ENCODE data around the gene SYNJ2.

SYNJ2 gene

DNA sequence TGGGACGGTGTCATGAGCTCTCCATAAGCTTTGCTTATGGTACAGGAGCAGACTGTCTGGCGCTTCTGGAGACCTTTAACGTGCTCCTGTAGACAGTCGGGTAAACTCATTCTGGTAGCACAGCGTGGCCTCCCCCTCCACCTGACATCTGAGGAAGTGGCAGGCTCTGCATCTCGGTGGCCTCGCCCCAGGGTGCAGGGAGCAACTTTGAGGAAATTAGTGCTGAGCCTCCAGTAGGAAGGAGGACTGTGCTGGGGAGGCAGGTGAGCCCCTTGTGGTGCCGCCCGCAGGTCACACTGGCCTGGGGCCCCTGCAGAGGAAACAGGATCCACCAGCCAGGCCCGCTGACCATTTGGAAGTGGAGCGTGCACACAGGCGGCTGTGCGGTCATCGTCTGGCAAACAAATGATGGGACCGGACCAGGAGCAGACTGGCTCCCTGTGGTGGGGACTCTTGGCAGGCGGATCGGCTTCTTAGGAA, 57.9 kb downstream of the SYNJ2 start:
- TF ChIP-seq, protein P1, sequence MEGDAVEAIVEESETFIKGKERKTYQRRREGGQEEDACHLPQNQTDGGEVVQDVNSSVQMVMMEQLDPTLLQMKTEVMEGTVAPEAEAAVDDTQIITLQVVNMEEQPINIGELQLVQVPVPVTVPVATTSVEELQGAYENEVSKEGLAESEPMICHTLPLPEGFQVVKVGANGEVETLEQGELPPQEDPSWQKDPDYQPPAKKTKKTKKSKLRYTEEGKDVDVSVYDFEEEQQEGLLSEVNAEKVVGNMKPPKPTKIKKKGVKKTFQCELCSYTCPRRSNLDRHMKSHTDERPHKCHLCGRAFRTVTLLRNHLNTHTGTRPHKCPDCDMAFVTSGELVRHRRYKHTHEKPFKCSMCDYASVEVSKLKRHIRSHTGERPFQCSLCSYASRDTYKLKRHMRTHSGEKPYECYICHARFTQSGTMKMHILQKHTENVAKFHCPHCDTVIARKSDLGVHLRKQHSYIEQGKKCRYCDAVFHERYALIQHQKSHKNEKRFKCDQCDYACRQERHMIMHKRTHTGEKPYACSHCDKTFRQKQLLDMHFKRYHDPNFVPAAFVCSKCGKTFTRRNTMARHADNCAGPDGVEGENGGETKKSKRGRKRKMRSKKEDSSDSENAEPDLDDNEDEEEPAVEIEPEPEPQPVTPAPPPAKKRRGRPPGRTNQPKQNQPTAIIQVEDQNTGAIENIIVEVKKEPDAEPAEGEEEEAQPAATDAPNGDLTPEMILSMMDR (IDR thresholded peaks at IDR 0.05; ENCODE audit: low read length), result no peak
- TF ChIP-seq EZH2 (IDR thresholded peaks at IDR 0.05; ENCODE audit: borderline replicate concordance, low read length), result no peak
- Histone ChIP-seq H3K4me2 (ENCODE audit: low read length) (no peak overlapping the region), H4K20me1 (ENCODE audit: insufficient read depth, low read length) (no peaks in the 10 kb centered on the region), H2AFZ (ENCODE audit: low read length) (no peak overlapping the region), H3K9me2 (ENCODE audit: low read depth, low read length) (no peaks in the 10 kb centered on the region), H3K9ac (ENCODE audit: low read length) (no peak overlapping the region), H3K4me1 (ENCODE audit: insufficient read depth, low read length, severe bottlenecking) (no peaks in the 10 kb centered on the region), H3K4me3 (ENCODE audit: low read depth, low read length, poor library complexity, severe bottlenecking) (no peak overlapping the region), H3K27ac (ENCODE audit: low read depth, low read length, poor library complexity, severe bottlenecking) (no peak overlapping the region), H3K9me3 (ENCODE audit: low read length) (no peaks in the 10 kb centered on the region), H3K79me2 (ENCODE audit: insufficient read depth, low read length) (no peaks in the 10 kb centered on the region), H3K36me3 (ENCODE audit: insufficient read depth, low read length) (no peaks in the 10 kb centered on the region), H3F3A (ENCODE audit: insufficient read depth, low read length) (no peaks in the 10 kb centered on the region), H3K27me3 (ENCODE audit: insufficient read depth, low read length) (no peaks in the 10 kb centered on the region; the same call in 1 of the 2 replicates)

DNA sequence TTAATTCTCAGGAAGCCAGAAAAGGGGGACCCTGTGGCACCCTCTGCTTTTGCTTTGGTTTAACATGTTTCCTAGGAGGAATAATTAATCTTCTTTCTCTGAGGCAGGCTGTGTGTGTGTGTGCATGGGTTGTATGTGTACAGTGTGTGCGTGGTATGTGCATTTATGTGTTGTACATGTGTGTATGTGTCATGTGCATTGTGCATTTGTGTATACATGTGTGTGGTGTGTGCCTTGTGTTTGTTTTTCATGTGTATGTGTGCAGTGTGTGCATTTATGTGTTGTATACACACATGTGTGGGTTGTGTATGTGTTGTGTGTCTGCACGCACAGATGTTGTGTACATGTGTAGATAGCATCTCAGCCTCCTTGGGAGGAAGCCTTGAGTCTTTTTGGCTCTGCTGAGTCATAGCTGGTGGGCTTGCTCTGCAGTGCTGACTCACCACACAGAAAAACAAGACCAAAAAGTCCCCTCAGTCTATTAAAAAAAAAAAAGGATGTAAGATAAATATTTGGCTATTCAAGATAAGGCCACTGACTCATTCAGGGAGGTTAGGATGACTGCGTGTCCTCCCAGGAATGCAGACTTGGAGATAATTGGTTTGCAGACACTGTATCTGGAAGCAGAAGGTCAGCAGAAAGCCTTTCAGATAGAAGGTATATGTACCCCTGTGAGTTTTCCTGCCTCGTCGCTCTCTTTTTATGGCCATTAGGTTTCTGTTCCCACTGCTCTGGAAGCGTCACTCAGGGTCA, 58.6 kb downstream of the SYNJ2 start:
- Histone ChIP-seq H3K4me3 (ENCODE audit: low read depth, low read length, poor library complexity, severe bottlenecking) (no peak overlapping the region), H3K9ac (ENCODE audit: low read length) (no peak overlapping the region), H3K9me3 (ENCODE audit: low read length) (no peaks in the 10 kb centered on the region), H3K27ac (ENCODE audit: low read depth, low read length, poor library complexity, severe bottlenecking) (no peak overlapping the region), H3K36me3 (ENCODE audit: insufficient read depth, low read length) (no peaks in the 10 kb centered on the region), H3K9me2 (ENCODE audit: low read depth, low read length) (no peaks in the 10 kb centered on the region), H3K27me3 (ENCODE audit: insufficient read depth, low read length) (no peaks in the 10 kb centered on the region; the same call in 1 of the 2 replicates), H3K79me2 (ENCODE audit: insufficient read depth, low read length) (no peaks in the 10 kb centered on the region), H2AFZ (ENCODE audit: low read length) (no peak overlapping the region), H3K4me2 (ENCODE audit: low read length) (no peak overlapping the region), H4K20me1 (ENCODE audit: insufficient read depth, low read length) (no peaks in the 10 kb centered on the region), H3F3A (ENCODE audit: insufficient read depth, low read length) (no peaks in the 10 kb centered on the region), H3K4me1 (ENCODE audit: insufficient read depth, low read length, severe bottlenecking) (no peaks in the 10 kb centered on the region)
- no peak for TF ChIP-seq EZH2 (IDR thresholded peaks at IDR 0.05; ENCODE audit: borderline replicate concordance, low read length)
- TF ChIP-seq, protein P1 (IDR thresholded peaks at IDR 0.05; ENCODE audit: low read length), result no peak

DNA sequence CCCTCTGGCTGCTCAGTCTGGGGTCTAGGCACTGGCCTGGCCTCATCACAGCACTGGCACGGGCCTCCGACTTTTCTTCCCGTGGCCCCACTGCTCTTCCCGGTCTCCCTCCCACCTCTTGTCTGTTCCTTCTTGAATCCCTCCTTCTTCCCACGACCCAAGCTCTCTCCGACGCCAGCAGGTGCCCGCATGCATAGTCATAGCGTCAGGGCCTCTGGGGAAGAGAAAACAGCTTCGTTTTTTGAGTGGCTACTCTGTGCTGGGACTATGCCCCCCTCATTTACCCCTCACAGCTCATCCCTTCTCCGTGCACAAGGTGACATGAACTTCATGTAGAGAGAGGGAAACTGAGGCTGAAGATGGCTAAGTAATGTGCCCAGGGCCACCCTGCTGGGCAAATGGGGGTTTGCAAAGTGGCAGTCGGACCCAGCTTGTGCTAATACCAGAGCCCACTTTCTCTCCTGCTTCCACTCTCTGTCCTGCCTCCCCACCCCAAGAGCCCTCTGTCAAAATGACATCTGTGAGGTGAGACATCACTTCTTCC, 59.2 kb downstream of the SYNJ2 start:
- no peak overlapping the region for H2AFZ ChIP-seq (ENCODE audit: low read length)
- TF ChIP-seq EZH2 (IDR thresholded peaks at IDR 0.05; ENCODE audit: borderline replicate concordance, low read length), result no peak
- TF ChIP-seq, protein P1 (IDR thresholded peaks at IDR 0.05; ENCODE audit: low read length), result no peak
- H3K79me2 ChIP-seq (ENCODE audit: insufficient read depth, low read length), result no peaks in the 10 kb centered on the region
- H3K9ac ChIP-seq (ENCODE audit: low read length), result no peak overlapping the region
- no peaks in the 10 kb centered on the region for H3K36me3 ChIP-seq (ENCODE audit: insufficient read depth, low read length)
- no peaks in the 10 kb centered on the region for H3K9me2 ChIP-seq (ENCODE audit: low read depth, low read length)
- H4K20me1 ChIP-seq (ENCODE audit: insufficient read depth, low read length), result no peaks in the 10 kb centered on the region
- H3K9me3 ChIP-seq (ENCODE audit: low read length), result no peaks in the 10 kb centered on the region
- no peaks in the 10 kb centered on the region for H3K4me1 ChIP-seq (ENCODE audit: insufficient read depth, low read length, severe bottlenecking)
- H3K4me2 ChIP-seq (ENCODE audit: low read length), result no peak overlapping the region
- H3K27me3 ChIP-seq (ENCODE audit: insufficient read depth, low read length), result no peaks in the 10 kb centered on the region; the same call in 1 of the 2 replicates
- no peak overlapping the region for H3K27ac ChIP-seq (ENCODE audit: low read depth, low read length, poor library complexity, severe bottlenecking)
- H3K4me3 ChIP-seq (ENCODE audit: low read depth, low read length, poor library complexity, severe bottlenecking), result no peak overlapping the region
- H3F3A ChIP-seq (ENCODE audit: insufficient read depth, low read length), result no peaks in the 10 kb centered on the region
